MM.1S (cell line): ENCODE data around the gene LAMA3.

ENCODE experiments used
- DNase-seq: peaks from one replicate; pipeline ENCODE4 v3.0.0-alpha.2; 2015
- H2AFZ ChIP-seq: fragments of 300-600 bp; sonication (generic); 2 replicates; pipeline ENCODE4 v1.6.0; 2016; ENCODE audit warnings: antibody characterized with exemption, low read length
- H3F3A ChIP-seq: fragments of 300-600 bp; sonication (generic); 2 replicates; pipeline ENCODE4 v1.6.1; 2016; ENCODE audit warnings: mild to moderate bottlenecking, antibody characterized with exemption, low read length, moderate library complexity, mixed read lengths; ENCODE audit not compliant: insufficient read depth
- H3K27ac ChIP-seq: fragments of 300-600 bp; sonication (generic); 2 replicates; pipeline ENCODE4 v1.5.1; 2016; ENCODE audit warnings: mild to moderate bottlenecking, low read length
- H3K27me3 ChIP-seq: fragments of 300-600 bp; sonication (generic); replicated peaks from 2 replicates; pipeline ENCODE4 v1.6.0; 2016; ENCODE audit warnings: low read length; ENCODE audit not compliant: insufficient read depth
- H3K36me3 ChIP-seq: fragments of 300-600 bp; sonication (generic); replicated peaks from 2 replicates; pipeline ENCODE4 v1.6.1; 2016; ENCODE audit warnings: mild to moderate bottlenecking, low read length, mixed read lengths; ENCODE audit not compliant: insufficient read depth
- H3K4me1 ChIP-seq: fragments of 300-600 bp; sonication (generic); 2 replicates; pipeline ENCODE4 v1.6.1; 2016; ENCODE audit warnings: low read length, mixed read lengths
- H3K4me2 ChIP-seq: fragments of 300-600 bp; sonication (generic); 2 replicates; pipeline ENCODE4 v1.6.0; 2016; ENCODE audit warnings: low read depth, low read length
- H3K4me3 ChIP-seq: fragments of 300-600 bp; sonication (generic); 2 replicates; pipeline ENCODE4 v1.5.1; 2016; ENCODE audit warnings: low read length, mixed read lengths
- H3K79me2 ChIP-seq: fragments of 300-600 bp; sonication (generic); 2 replicates; pipeline ENCODE4 v1.6.1; 2016; ENCODE audit warnings: mixed run types, low read length, mixed read lengths
- H3K9ac ChIP-seq: fragments of 300-600 bp; sonication (generic); 2 replicates; pipeline ENCODE4 v1.6.1; 2016; ENCODE audit warnings: low read length, mixed read lengths
- H3K9me2 ChIP-seq: fragments of 300-600 bp; sonication (generic); replicated peaks from 2 replicates; pipeline ENCODE4 v1.6.1; 2016; ENCODE audit warnings: mild to moderate bottlenecking, low read length, mixed read lengths; ENCODE audit not compliant: insufficient read depth
- H3K9me3 ChIP-seq: fragments of 300-600 bp; sonication (generic); replicated peaks from 2 replicates; pipeline ENCODE4 v1.6.1; 2016; ENCODE audit warnings: mild to moderate bottlenecking, low read length, mixed read lengths; ENCODE audit not compliant: insufficient read depth
- H4K20me1 ChIP-seq: fragments of 300-600 bp; sonication (generic); 2 replicates; pipeline ENCODE4 v1.6.1; 2016; ENCODE audit warnings: mild to moderate bottlenecking, low read length, moderate library complexity, mixed read lengths; ENCODE audit not compliant: insufficient read depth
- CTCF ChIP-seq: fragments of 300-600 bp; sonication (generic); IDR thresholded peaks from 2 replicates; pipeline ENCODE4 v1.5.1; 2016; ENCODE audit warnings: antibody characterized with exemption, low read length, mixed read lengths
- EZH2 ChIP-seq: fragments of 300-600 bp; sonication (generic); optimal IDR thresholded peaks from 2 replicates; pipeline ENCODE3; 2017; ENCODE audit warnings: low read depth, mild to moderate bottlenecking, antibody characterized with exemption, low read length, mixed read lengths
- EZH2phosphoT487 ChIP-seq: fragments of 300-600 bp; sonication (generic); IDR thresholded peaks from 2 replicates; pipeline ENCODE4 v1.6.1; 2018; ENCODE audit warnings: antibody characterized with exemption, low read length

Gene LAMA3

GRCh38 chr18:23811176-23811575 is 121.9 kb downstream of the LAMA3 start:
- no peaks in the 10 kb centered on the region for H3K9me2 ChIP-seq
- H3K4me1 ChIP-seq, result no peaks in the 10 kb centered on the region
- no peaks in the 10 kb centered on the region for H3K9me3 ChIP-seq
- no peak for DNase-seq
- no peak overlapping the region for H3K4me2 ChIP-seq
- no peak overlapping the region for H3K9ac ChIP-seq
- H3K79me2 ChIP-seq, result no peaks in the 10 kb centered on the region
- no peak overlapping the region for H2AFZ ChIP-seq
- H3K36me3 ChIP-seq, result no peaks in the 10 kb centered on the region
- no peak overlapping the region for H3K4me3 ChIP-seq
- H4K20me1 ChIP-seq, result no peaks in the 10 kb centered on the region
- TF ChIP-seq CTCF (no peak), EZH2 (no peak), EZH2phosphoT487 (no peak)
- no peak overlapping the region for H3K27ac ChIP-seq
- no peaks in the 10 kb centered on the region for H3F3A ChIP-seq
- no peaks in the 10 kb centered on the region for H3K27me3 ChIP-seq

- Histone ChIP-seq H3K27me3 (no peaks in the 10 kb centered on the region), H3K4me3 (no peak overlapping the region), H3K9me3 (no peaks in the 10 kb centered on the region), H4K20me1 (no peaks in the 10 kb centered on the region), H2AFZ (no peak overlapping the region), H3F3A (no peaks in the 10 kb centered on the region), H3K9ac (no peak overlapping the region), H3K36me3 (no peaks in the 10 kb centered on the region), H3K4me2 (no peak overlapping the region), H3K27ac (no peak overlapping the region), H3K79me2 (no peaks in the 10 kb centered on the region), H3K9me2 (no peaks in the 10 kb centered on the region), H3K4me1 (no peaks in the 10 kb centered on the region)
- TF ChIP-seq EZH2phosphoT487 (no peak), EZH2 (no peak), CTCF (peak; percentile 54)
- DNase-seq, result peak; percentile 29
Observed at GRCh38 chr18:23812546-23813440, 123.5 kb downstream of the LAMA3 start.

- no peak overlapping the region for H3K27ac ChIP-seq
- H3K4me2 ChIP-seq, result no peak overlapping the region
- no peaks in the 10 kb centered on the region for H3K79me2 ChIP-seq
- H3K4me3 ChIP-seq, result no peak overlapping the region
- H3K9me2 ChIP-seq, result no peaks in the 10 kb centered on the region
- H3K4me1 ChIP-seq, result no peaks in the 10 kb centered on the region
- no peaks in the 10 kb centered on the region for H3F3A ChIP-seq
- no peak overlapping the region for H2AFZ ChIP-seq
- H3K27me3 ChIP-seq, result no peaks in the 10 kb centered on the region
- no peak for DNase-seq
- no peak overlapping the region for H3K9ac ChIP-seq
- no peaks in the 10 kb centered on the region for H3K9me3 ChIP-seq
- H4K20me1 ChIP-seq, result no peaks in the 10 kb centered on the region
- TF ChIP-seq EZH2phosphoT487, result no peak
- TF ChIP-seq EZH2, result no peak
- TF ChIP-seq CTCF, result no peak
- H3K36me3 ChIP-seq, result no peaks in the 10 kb centered on the region
Observed at GRCh38 chr18:23814991-23815614, 125.8 kb downstream of the LAMA3 start.
